ENCODE data around the gene STK32A. TPM values are rescaled to one million over a fixed set of nuclear protein-coding genes. Genes with fewer than 3 reads are reported as not detected.

The STK32A gene
- total RNA-seq, 1 experiment from 2014 or later = 1.3 TPM

DNA sequence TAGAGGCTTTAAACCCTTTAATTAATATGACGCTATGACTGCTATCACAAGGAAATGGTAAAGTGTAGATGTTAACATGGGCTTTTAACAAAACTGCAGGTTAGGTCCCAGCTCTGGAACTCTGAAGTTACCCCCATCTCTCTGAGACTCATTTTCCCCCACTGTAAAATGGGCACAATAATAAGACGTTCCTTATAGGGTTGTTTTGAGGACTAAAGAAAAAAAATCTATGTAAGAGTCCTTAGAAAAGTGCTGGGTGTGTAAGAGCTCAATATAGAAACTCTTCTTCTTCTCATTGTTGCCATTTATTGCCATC is 45.8 kb upstream of the STK32A start:
- no peak overlapping the region for H2BK15ac ChIP-seq (ENCODE audit: low read depth, low read length)
- no peak overlapping the region for H3K9ac ChIP-seq (ENCODE audit: extremely low read depth, insufficient read length, low read length)
- H2BK20ac ChIP-seq (ENCODE audit: low read depth, low read length, poor library complexity, severe bottlenecking) = no peak overlapping the region
- H2BK120ac ChIP-seq (ENCODE audit: low read depth, low read length, poor library complexity, severe bottlenecking) = no peak overlapping the region
- H3K79me1 ChIP-seq (ENCODE audit: insufficient read depth, low read depth, low read length, poor library complexity, severe bottlenecking) = no peaks in the 10 kb centered on the region
- H3K56ac ChIP-seq (ENCODE audit: insufficient read length, low read depth, low read length) = no peak overlapping the region
- Mint-ChIP-seq H3K9me3 (no peaks in the 10 kb centered on the region; a peak in 1 of 5 replicates), H3K4me3 (no peak overlapping the region), H3K4me1 (peaks cover 37 to 40% of the 10 kb centered on the region in 2 experiments), H3K27ac (no peak overlapping the region), H3K36me3 (ENCODE audit: insufficient read depth in 1 of 3, low read depth in 3 of 3) (no peaks in the 10 kb centered on the region), H3K27me3 (ENCODE audit: low read depth) (peaks cover 2% of the 10 kb centered on the region; the same call in 1 of the 2 replicates)
- H3T11ph ChIP-seq (ENCODE audit: low read length) = no peak overlapping the region
- TF ChIP-seq, protein P1, sequence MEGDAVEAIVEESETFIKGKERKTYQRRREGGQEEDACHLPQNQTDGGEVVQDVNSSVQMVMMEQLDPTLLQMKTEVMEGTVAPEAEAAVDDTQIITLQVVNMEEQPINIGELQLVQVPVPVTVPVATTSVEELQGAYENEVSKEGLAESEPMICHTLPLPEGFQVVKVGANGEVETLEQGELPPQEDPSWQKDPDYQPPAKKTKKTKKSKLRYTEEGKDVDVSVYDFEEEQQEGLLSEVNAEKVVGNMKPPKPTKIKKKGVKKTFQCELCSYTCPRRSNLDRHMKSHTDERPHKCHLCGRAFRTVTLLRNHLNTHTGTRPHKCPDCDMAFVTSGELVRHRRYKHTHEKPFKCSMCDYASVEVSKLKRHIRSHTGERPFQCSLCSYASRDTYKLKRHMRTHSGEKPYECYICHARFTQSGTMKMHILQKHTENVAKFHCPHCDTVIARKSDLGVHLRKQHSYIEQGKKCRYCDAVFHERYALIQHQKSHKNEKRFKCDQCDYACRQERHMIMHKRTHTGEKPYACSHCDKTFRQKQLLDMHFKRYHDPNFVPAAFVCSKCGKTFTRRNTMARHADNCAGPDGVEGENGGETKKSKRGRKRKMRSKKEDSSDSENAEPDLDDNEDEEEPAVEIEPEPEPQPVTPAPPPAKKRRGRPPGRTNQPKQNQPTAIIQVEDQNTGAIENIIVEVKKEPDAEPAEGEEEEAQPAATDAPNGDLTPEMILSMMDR (conservative IDR thresholded peaks at IDR 0.05) = no peak
- H3K18ac ChIP-seq (ENCODE audit: insufficient read length, low read depth, low read length) = no peak overlapping the region
- no peak overlapping the region for H3K14ac ChIP-seq (ENCODE audit: insufficient read depth, low read length)
- no peaks in the 10 kb centered on the region for H3K79me2 ChIP-seq (ENCODE audit: insufficient read depth, low read length)
- H4K91ac ChIP-seq (ENCODE audit: insufficient read length, low read depth, low read length) = no peak overlapping the region
- H4K5ac ChIP-seq (ENCODE audit: insufficient read length, low read depth, low read length) = no peak overlapping the region
- no peak overlapping the region for H3K27ac ChIP-seq (ENCODE audit: insufficient read length, low read depth, low read length)
- DNase-seq = no peak
- H2AK5ac ChIP-seq (ENCODE audit: insufficient read length, low read length) = no peak overlapping the region
- WGBS (ENCODE audit: extremely low coverage, insufficient read length, low lambda C conversion rate) = no CpG with 5 or more reads among the region's 2 CpGs
- H3K23ac ChIP-seq (ENCODE audit: insufficient read length, low read depth, low read length) = no peak overlapping the region
- H2AFZ ChIP-seq (ENCODE audit: low read length) = no peak overlapping the region
- no peak overlapping the region for H3K4me2 ChIP-seq (ENCODE audit: insufficient read depth, insufficient read length, low read length)
- H3K4me1 ChIP-seq (ENCODE audit: insufficient read depth, low read length) = peaks cover 12% of the 10 kb centered on the region
- H4K8ac ChIP-seq (replicated peaks; ENCODE audit: insufficient read length, low read depth, low read length) = no peak overlapping the region
- no peak overlapping the region for H2BK5ac ChIP-seq (ENCODE audit: insufficient read length, low read length)
- no peak overlapping the region for H3K4ac ChIP-seq (ENCODE audit: low read depth, low read length)
- H4K20me1 ChIP-seq (ENCODE audit: control insufficient read depth, insufficient read depth, insufficient read length) = no peaks in the 10 kb centered on the region
- no peaks in the 10 kb centered on the region for H3K9me3 ChIP-seq (ENCODE audit: control insufficient read depth, low read depth, low read length)
- no peaks in the 10 kb centered on the region for H3K27me3 ChIP-seq (ENCODE audit: insufficient read depth, low read length)
- no peak overlapping the region for H2BK12ac ChIP-seq (ENCODE audit: insufficient read length, low read depth, low read length)
- no peaks in the 10 kb centered on the region for H3K23me2 ChIP-seq (ENCODE audit: insufficient read length, low read depth, low read length, poor library complexity, severe bottlenecking)

All from H9 (cell line).